Brain microvascular endothelial cell (primary cell): ENCODE measurements around the gene SNAI3.

ENCODE experiments used
- DNase-seq: peaks from one replicate; pipeline ENCODE4 v3.0.0-alpha.2; 2020
- H3K27ac ChIP-seq: fragments of 250-450 bp; sonication (Bioruptor Pico); 2 replicates; pipeline ENCODE4 v1.5.1; 2020; ENCODE audit warnings: mild to moderate bottlenecking, moderate library complexity
- H3K27me3 ChIP-seq: fragments of 250-450 bp; sonication (Bioruptor Pico); replicated peaks from 2 replicates; pipeline ENCODE4 v1.5.1; 2020; ENCODE audit warnings: mild to moderate bottlenecking
- H3K36me3 ChIP-seq: fragments of 250-450 bp; sonication (Bioruptor Pico); replicated peaks from 2 replicates; pipeline ENCODE4 v1.5.1; 2020; ENCODE audit warnings: mild to moderate bottlenecking
- H3K4me3 ChIP-seq: 2 replicates; pipeline ENCODE4 v1.5.1; 2011; ENCODE audit warnings: low read depth, mild to moderate bottlenecking, control low read depth, low read length, moderate library complexity
- in situ Hi-C: cut with HindIII; loops from 2 replicates; pipeline ENCODE4 v1.10.0; 2017; ENCODE audit warnings: low sequenced_read_pairs, low pct_ligation_motif_present
- TF ChIP-seq, protein P1 (sequence below): IDR thresholded peaks from 2 replicates; pipeline ENCODE4 v1.5.1; 2011; ENCODE audit warnings: low read depth, mild to moderate bottlenecking, moderate library complexity, low read length, control low read depth, inconsistent platforms; ENCODE audit errors: missing control alignments

Gene SNAI3

GRCh38 chr16:88655733-88656281 lies 30.5 kb downstream of the SNAI3 start:
- in situ Hi-C loops = no loop called here
- DNase-seq = no peak
- H3K36me3 ChIP-seq = peaks cover 57% of the 10 kb centered on the region
- H3K27me3 ChIP-seq = no peaks in the 10 kb centered on the region
- H3K4me3 ChIP-seq = no peak overlapping the region
- TF ChIP-seq, protein P1, sequence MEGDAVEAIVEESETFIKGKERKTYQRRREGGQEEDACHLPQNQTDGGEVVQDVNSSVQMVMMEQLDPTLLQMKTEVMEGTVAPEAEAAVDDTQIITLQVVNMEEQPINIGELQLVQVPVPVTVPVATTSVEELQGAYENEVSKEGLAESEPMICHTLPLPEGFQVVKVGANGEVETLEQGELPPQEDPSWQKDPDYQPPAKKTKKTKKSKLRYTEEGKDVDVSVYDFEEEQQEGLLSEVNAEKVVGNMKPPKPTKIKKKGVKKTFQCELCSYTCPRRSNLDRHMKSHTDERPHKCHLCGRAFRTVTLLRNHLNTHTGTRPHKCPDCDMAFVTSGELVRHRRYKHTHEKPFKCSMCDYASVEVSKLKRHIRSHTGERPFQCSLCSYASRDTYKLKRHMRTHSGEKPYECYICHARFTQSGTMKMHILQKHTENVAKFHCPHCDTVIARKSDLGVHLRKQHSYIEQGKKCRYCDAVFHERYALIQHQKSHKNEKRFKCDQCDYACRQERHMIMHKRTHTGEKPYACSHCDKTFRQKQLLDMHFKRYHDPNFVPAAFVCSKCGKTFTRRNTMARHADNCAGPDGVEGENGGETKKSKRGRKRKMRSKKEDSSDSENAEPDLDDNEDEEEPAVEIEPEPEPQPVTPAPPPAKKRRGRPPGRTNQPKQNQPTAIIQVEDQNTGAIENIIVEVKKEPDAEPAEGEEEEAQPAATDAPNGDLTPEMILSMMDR = no peak
- no peak overlapping the region for H3K27ac ChIP-seq

DNA sequence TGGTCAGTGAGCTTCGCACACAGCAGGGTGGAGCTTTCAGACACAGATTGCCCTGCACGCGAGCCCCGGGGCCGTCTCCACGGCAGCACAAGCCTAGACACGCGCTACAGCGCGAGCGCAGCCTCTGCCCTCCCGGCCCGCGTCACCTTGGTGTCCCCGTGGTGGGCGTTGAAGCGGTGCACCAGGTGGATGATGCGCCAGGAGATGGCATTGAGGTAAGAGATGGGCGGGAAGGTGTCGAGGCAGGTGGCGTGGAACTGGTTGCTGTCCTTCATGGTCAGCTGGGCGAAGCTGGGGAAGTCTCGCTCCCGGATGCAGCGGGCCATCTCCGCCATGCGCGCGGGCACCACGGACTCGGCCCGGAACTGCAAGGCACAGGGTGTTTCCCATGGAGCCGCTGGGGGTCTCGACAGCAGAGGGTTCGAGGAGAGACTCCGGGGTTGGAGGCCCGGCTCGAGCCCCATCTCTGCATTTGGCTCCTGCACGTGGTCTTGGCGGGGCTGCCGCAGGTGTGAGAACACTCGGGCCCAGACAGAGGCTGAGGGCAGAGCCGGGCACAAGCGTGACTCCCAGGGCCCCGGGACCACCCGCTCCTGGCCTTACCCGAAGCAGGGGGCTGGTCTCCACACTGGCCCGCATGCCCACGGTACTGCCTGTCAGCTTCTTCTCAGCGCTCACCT lies 31.1 kb downstream of the SNAI3 start:
- Histone ChIP-seq H3K27me3 (no peaks in the 10 kb centered on the region), H3K36me3 (peaks cover 57% of the 10 kb centered on the region), H3K27ac (no peak overlapping the region), H3K4me3 (no peak overlapping the region)
- TF ChIP-seq, protein P1 = no peak
- no peak for DNase-seq
- in situ Hi-C loops = no loop called here

DNA sequence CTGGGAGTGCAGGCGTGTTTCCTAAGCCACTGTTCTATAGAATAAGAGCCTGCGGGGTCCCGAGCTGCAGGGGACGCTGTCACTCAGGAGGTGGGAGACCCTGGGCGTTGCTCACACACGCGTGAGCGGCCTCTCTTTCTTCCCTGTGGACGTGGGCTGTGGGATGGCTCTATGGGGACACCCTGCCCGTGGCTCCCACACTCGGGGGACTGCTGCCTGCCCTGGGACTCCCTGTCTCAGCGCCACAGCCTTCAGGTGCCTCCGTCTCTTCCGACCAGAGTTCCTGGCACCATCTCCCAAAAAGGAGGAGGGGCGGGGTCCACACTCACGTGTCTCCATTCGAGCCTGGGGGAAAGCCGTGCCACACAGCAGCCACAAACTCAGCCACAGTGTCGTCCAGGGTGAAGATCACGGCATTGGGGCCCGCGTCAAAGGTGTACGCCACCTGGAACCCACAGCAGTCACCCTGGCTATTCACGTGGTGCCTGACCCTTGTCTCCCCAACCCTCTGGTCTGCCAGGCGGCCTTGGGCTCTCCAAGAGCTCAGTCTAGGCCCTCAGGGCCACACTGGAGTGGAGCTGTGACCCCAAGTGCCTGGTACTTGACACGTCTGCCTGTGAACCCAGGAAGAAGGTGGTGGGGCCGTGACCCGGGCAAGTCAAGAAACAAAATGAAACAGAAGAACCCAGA lies 31.8 kb downstream of the SNAI3 start:
- in situ Hi-C loops = no loop called here
- DNase-seq = no peak
- Histone ChIP-seq H3K27ac (no peak overlapping the region), H3K36me3 (peaks cover 55% of the 10 kb centered on the region), H3K4me3 (no peak overlapping the region), H3K27me3 (no peaks in the 10 kb centered on the region)
- TF ChIP-seq, protein P1 = no peak

DNA sequence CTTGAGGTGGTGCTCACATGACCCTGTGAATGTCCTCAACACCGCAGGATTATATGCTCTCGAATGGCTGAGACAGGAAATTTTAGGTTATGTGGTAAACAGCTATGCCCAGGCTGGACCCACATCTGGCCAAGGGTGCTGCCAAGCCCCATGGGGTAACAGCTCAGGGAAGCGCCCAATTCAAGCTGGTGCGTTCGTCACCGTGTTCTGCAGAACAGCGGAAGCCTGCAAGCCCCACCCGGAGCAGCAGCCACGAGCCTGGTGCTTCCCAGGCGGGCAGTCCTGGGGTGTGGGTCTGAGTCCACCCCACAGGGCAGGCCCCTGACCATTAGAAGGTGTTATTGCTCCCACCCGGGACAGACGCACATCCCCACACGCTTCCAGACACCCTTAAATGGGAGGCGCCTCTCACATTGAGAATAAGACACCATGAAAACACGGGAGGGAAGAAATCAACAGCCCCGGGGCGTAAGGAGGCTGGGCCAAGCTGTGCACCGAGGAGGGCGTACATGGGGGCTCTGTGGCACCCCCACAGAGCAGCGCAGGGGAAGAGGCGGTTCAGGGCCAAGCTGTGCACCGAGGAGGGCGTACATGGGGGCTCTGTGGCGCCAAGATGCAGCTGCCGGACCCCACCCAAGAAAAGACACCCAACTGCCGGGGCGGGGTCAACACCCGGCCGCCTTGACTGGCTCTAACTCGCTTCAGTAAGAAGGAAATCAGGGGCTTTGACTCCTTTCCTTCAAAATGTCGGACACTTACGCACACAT lies 32.5 kb downstream of the SNAI3 start:
- no peaks in the 10 kb centered on the region for H3K27me3 ChIP-seq
- H3K36me3 ChIP-seq = peaks cover 62% of the 10 kb centered on the region
- no peak overlapping the region for H3K4me3 ChIP-seq
- H3K27ac ChIP-seq = no peak overlapping the region
- TF ChIP-seq, protein P1 = no peak
- DNase-seq = no peak
- in situ Hi-C loops = no loop called here

DNA sequence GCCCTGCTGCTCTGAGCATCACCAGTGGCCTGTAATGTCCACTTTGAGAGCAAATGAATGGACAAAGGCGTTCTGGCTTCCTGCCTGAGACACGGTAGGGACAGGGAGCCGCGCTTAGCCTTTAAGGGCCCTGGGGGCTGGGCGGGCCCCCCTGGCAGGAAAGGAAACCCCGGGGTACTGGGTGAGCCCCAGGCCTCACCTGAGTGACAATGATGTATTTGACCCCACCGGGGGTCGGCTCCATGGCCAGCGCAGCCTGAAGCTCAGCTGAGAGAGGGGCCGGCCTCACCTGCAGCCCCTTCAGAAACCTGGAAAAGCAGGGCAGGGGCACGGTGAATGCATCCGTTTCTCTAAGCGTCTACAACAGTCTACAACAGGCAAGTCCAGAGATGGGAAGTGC lies 33.2 kb downstream of the SNAI3 start:
- no peak for DNase-seq
- Histone ChIP-seq H3K4me3 (no peak overlapping the region), H3K27me3 (no peaks in the 10 kb centered on the region), H3K27ac (no peak overlapping the region), H3K36me3 (peaks cover 62% of the 10 kb centered on the region)
- TF ChIP-seq, protein P1 = no peak
- in situ Hi-C loops = no loop called here
